PC-9 (cell line): ENCODE results near the gene APOBEC3C. TPM values are rescaled to one million over a fixed set of nuclear protein-coding genes. Genes with fewer than 3 reads are reported as not detected.

Experiments
- BruUV-seq: library from RNA; stranded (reverse); fragments of 400-500 nt; replicated peaks from 2 replicates; lab custom pipeline; 2021; lab: Mats Ljungman, UMichigan
- CTCF ChIA-PET: fragments of 300-600 bp; sonication (Branson Sonifier 250); formaldehyde crosslinking; loops from one replicate; lab custom pipeline; 2022; ENCODE audit warnings: antibody characterized with exemption; lab: Charles Lee
- POLR2A ChIA-PET: fragments of 300-600 bp; sonication (Branson Sonifier 250); formaldehyde crosslinking; loops from one replicate; lab custom pipeline; 2022; ENCODE audit warnings: antibody characterized with exemption; ENCODE audit not compliant: unreplicated experiment; lab: Charles Lee
- DNase-seq, 2 experiments: peaks; one replicate each; pipeline versions ENCODE4 v3.0.0 to v3.0.0-alpha.2; 2015 to 2022; ENCODE audit warnings: mixed read lengths in 1 of 2
- H2AFZ ChIP-seq: fragments of 200-600 bp; sonication (generic); 2 replicates; pipeline ENCODE4 v1.8.1; 2017; ENCODE audit warnings: antibody characterized with exemption
- H3F3A ChIP-seq: fragments of 200-600 bp; sonication (generic); 2 replicates; pipeline ENCODE4 v1.8.1; 2017; ENCODE audit warnings: antibody characterized with exemption, mild to moderate bottlenecking, low read depth; ENCODE audit not compliant: insufficient read depth
- H3K27ac ChIP-seq: fragments of 200-600 bp; sonication (generic); 2 replicates; pipeline ENCODE4 v1.6.1; 2016; ENCODE audit warnings: mixed run types
- H3K27me3 ChIP-seq: fragments of 200-600 bp; sonication (generic); 2 replicates; pipeline ENCODE4 v1.6.1; 2016; ENCODE audit warnings: low read depth, mixed run types; ENCODE audit not compliant: insufficient read depth
- H3K36me3 ChIP-seq: fragments of 200-600 bp; sonication (generic); 2 replicates; pipeline ENCODE4 v1.6.1; 2016; ENCODE audit warnings: low read depth, mixed run types
- H3K4me1 ChIP-seq: fragments of 200-600 bp; sonication (generic); replicated peaks from 2 replicates; pipeline ENCODE4 v1.6.1; 2016; ENCODE audit warnings: mixed run types; ENCODE audit not compliant: insufficient read depth
- H3K4me2 ChIP-seq: fragments of 200-600 bp; sonication (generic); 2 replicates; pipeline ENCODE4 v1.6.1; 2017; ENCODE audit warnings: mixed run types
- H3K4me3 ChIP-seq: fragments of 200-600 bp; sonication (generic); 2 replicates; pipeline ENCODE4 v1.6.1; 2016; ENCODE audit warnings: mixed run types
- H3K79me2 ChIP-seq: fragments of 200-600 bp; sonication (generic); 2 replicates; pipeline ENCODE4 v1.6.1; 2017; ENCODE audit warnings: low read depth, mixed run types
- H3K9me2 ChIP-seq: fragments of 200-600 bp; sonication (generic); 2 replicates; pipeline ENCODE4 v1.8.1; 2017; ENCODE audit warnings: mild to moderate bottlenecking; ENCODE audit not compliant: insufficient read depth
- H3K9me3 ChIP-seq: fragments of 200-600 bp; sonication (generic); 2 replicates; pipeline ENCODE4 v1.8.1; 2016; ENCODE audit warnings: low read depth; ENCODE audit not compliant: insufficient read depth
- H4K20me1 ChIP-seq: fragments of 200-600 bp; sonication (generic); 2 replicates; pipeline ENCODE4 v1.8.1; 2017; ENCODE audit not compliant: insufficient read depth
- EZH2 ChIP-seq: fragments of 200-600 bp; sonication (generic); IDR thresholded peaks from 2 replicates; pipeline ENCODE4 v1.8.0; 2017; ENCODE audit warnings: antibody characterized with exemption, low read depth
- intact Hi-C: fragments of 100-400 bp; cut with micrococcal nuclease; formaldehyde crosslinking; loops from one replicate; pipeline ENCODE4 v1.10.0; 2022; ENCODE audit not compliant: unreplicated experiment
- total RNA-seq: library from RNA; stranded (reverse); gene quantifications from 2 replicates; pipeline ENCODE4 v1.2.3, GENCODE V29; 2021
- TF ChIP-seq, protein P1 (sequence below): fragments of 200-600 bp; sonication (generic); conservative IDR thresholded peaks from 2 replicates; pipeline ENCODE4 v1.6.1; 2017; ENCODE audit warnings: mixed run types, antibody characterized with exemption, mild to moderate bottlenecking, moderate library complexity

APOBEC3C gene
- total RNA-seq, 1 experiment from 2014 or later, result 64.6 TPM

- Histone ChIP-seq H3K9me2 (no peaks in the 10 kb centered on the region), H3K36me3 (no peaks in the 10 kb centered on the region), H3K79me2 (no peaks in the 10 kb centered on the region), H3K9me3 (no peaks in the 10 kb centered on the region), H3K4me3 (no peak overlapping the region), H3K4me1 (peaks cover 7% of the 10 kb centered on the region; the same call in 1 of the 2 replicates), H2AFZ (no peak overlapping the region), H4K20me1 (no peaks in the 10 kb centered on the region), H3K27me3 (no peaks in the 10 kb centered on the region), H3K4me2 (no peak overlapping the region), H3K27ac (no peak overlapping the region), H3F3A (peaks cover 7% of the 10 kb centered on the region; the same call in 1 of the 2 replicates)
- TF ChIP-seq EZH2, result no peak
- TF ChIP-seq, protein P1, sequence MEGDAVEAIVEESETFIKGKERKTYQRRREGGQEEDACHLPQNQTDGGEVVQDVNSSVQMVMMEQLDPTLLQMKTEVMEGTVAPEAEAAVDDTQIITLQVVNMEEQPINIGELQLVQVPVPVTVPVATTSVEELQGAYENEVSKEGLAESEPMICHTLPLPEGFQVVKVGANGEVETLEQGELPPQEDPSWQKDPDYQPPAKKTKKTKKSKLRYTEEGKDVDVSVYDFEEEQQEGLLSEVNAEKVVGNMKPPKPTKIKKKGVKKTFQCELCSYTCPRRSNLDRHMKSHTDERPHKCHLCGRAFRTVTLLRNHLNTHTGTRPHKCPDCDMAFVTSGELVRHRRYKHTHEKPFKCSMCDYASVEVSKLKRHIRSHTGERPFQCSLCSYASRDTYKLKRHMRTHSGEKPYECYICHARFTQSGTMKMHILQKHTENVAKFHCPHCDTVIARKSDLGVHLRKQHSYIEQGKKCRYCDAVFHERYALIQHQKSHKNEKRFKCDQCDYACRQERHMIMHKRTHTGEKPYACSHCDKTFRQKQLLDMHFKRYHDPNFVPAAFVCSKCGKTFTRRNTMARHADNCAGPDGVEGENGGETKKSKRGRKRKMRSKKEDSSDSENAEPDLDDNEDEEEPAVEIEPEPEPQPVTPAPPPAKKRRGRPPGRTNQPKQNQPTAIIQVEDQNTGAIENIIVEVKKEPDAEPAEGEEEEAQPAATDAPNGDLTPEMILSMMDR, result no peak
- BruUV-seq, result no TSS peak
- intact Hi-C loops, result loop anchor here (5.0 kb wide), 1 partner anchor 73 kb away; the partner anchor contains the start of gene APOBEC3H
- no peak for DNase-seq
- CTCF ChIA-PET, result no interaction called here
- POLR2A ChIA-PET, result no interaction called here
Measured at GRCh38 chr22:39024519-39025308, 10.7 kb downstream of the APOBEC3C start.

GRCh38 chr22:39026509-39027150, 12.6 kb downstream of the APOBEC3C start:
- POLR2A ChIA-PET, result no interaction called here
- no peak for TF ChIP-seq EZH2
- TF ChIP-seq, protein P1, result no peak
- Histone ChIP-seq H4K20me1 (no peaks in the 10 kb centered on the region), H3F3A (peaks cover 6% of the 10 kb centered on the region; the same call in 1 of the 2 replicates), H3K27ac (no peak overlapping the region), H3K27me3 (no peaks in the 10 kb centered on the region), H3K36me3 (no peaks in the 10 kb centered on the region), H3K9me3 (no peaks in the 10 kb centered on the region), H3K4me1 (peaks cover 7% of the 10 kb centered on the region; the same call in 1 of the 2 replicates), H2AFZ (no peak overlapping the region), H3K4me3 (no peak overlapping the region), H3K79me2 (no peaks in the 10 kb centered on the region), H3K4me2 (no peak overlapping the region), H3K9me2 (no peaks in the 10 kb centered on the region)
- DNase-seq, result no peak
- intact Hi-C loops, result no loop called here
- BruUV-seq, result no TSS peak
- CTCF ChIA-PET, result no interaction called here

DNA sequence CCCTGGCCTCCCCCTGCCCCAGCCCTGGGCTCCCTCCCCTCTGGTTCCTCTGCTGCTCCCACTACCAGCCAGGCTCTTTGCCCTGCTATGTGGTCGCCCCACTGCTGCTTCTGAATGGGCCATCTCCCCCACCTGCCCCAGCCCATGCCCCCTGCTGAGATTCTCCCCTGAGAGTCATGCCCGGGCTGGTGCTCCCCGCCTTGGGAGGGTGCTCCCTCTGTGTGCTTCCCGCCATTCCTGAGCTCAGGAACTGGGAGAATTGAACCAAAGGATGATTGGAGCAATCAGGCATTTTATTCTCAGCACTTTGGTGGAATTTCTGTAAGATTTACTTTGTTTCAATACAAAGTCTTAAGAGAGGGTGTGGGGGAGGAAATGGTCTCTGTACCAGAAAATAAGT, 13.7 kb downstream of the APOBEC3C start:
- POLR2A ChIA-PET, result no interaction called here
- TF ChIP-seq EZH2, result no peak
- TF ChIP-seq, protein P1, result no peak
- CTCF ChIA-PET, result no interaction called here

More for the DNA sequence above, 13.7 kb downstream of the APOBEC3C start:
- H3K9me2 ChIP-seq, result no peaks in the 10 kb centered on the region
- H3K4me2 ChIP-seq, result no peak overlapping the region
- no peak overlapping the region for H2AFZ ChIP-seq
- H3K4me3 ChIP-seq, result no peak overlapping the region
- H3K4me1 ChIP-seq, result peaks cover 7% of the 10 kb centered on the region; the same call in 1 of the 2 replicates
- H3K9me3 ChIP-seq, result no peaks in the 10 kb centered on the region
- no peak overlapping the region for H3K27ac ChIP-seq
- H4K20me1 ChIP-seq, result no peaks in the 10 kb centered on the region
- no peaks in the 10 kb centered on the region; the same call in 1 of the 2 replicates for H3F3A ChIP-seq
- no peaks in the 10 kb centered on the region for H3K79me2 ChIP-seq
- no peak for DNase-seq
- no TSS peak for BruUV-seq
- H3K36me3 ChIP-seq, result no peaks in the 10 kb centered on the region
- H3K27me3 ChIP-seq, result no peaks in the 10 kb centered on the region
- intact Hi-C loops, result no loop called here
